Measurements from ENCODE around the gene FBXW9.
A peak's percentile ranks its signal among the peaks of the same experiment; 100 is the strongest.

DNA sequence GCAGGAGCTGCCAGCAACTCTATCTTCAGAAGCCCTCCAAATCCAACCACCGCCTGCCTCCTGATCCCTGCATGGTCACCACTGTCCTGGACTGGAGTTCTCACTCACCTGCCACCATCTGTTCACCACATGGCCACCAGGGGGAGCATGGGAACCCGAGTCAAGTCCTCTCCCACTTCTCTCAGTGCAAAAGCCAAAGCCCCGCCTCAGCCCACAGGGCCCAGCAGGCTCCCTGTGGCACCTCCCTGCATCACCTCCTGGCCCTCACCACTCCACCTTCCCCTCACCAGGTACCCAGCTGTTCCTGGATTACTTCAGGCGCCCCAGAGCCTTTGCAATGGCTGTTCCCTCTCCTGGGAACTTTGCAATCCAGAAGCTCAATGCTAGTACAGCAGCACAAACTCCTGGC is 20.0 kb downstream of the FBXW9 start:
- TF ChIP-seq, protein P1, sequence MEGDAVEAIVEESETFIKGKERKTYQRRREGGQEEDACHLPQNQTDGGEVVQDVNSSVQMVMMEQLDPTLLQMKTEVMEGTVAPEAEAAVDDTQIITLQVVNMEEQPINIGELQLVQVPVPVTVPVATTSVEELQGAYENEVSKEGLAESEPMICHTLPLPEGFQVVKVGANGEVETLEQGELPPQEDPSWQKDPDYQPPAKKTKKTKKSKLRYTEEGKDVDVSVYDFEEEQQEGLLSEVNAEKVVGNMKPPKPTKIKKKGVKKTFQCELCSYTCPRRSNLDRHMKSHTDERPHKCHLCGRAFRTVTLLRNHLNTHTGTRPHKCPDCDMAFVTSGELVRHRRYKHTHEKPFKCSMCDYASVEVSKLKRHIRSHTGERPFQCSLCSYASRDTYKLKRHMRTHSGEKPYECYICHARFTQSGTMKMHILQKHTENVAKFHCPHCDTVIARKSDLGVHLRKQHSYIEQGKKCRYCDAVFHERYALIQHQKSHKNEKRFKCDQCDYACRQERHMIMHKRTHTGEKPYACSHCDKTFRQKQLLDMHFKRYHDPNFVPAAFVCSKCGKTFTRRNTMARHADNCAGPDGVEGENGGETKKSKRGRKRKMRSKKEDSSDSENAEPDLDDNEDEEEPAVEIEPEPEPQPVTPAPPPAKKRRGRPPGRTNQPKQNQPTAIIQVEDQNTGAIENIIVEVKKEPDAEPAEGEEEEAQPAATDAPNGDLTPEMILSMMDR (conservative IDR thresholded peaks at IDR 0.05): peak; percentile 96
- TF ChIP-seq EZH2 (IDR thresholded peaks at IDR 0.05; ENCODE audit: low read depth): no peak
